Renal cortical epithelial cell (primary cell): Measurements from ENCODE around the gene SOBP. TPM values are rescaled to one million over a fixed set of nuclear protein-coding genes. Genes with fewer than 3 reads are reported as not detected.
A peak's percentile ranks its signal among the peaks of the same experiment; 100 is the strongest.

Experiments used
- DNase-seq: peaks from one replicate; pipeline ENCODE4 v3.0.0-alpha.2; 2011; ENCODE audit warnings: low read depth
- total RNA-seq: library from RNA; depleted of rRNA; stranded (reverse); fragments of >200 nt; gene quantifications from 2 replicates; pipeline ENCODE4 v1.2.3, GENCODE V29; 2014

The SOBP gene
- total RNA-seq, 1 donor from 2014 or later = 0.70 TPM

DNA sequence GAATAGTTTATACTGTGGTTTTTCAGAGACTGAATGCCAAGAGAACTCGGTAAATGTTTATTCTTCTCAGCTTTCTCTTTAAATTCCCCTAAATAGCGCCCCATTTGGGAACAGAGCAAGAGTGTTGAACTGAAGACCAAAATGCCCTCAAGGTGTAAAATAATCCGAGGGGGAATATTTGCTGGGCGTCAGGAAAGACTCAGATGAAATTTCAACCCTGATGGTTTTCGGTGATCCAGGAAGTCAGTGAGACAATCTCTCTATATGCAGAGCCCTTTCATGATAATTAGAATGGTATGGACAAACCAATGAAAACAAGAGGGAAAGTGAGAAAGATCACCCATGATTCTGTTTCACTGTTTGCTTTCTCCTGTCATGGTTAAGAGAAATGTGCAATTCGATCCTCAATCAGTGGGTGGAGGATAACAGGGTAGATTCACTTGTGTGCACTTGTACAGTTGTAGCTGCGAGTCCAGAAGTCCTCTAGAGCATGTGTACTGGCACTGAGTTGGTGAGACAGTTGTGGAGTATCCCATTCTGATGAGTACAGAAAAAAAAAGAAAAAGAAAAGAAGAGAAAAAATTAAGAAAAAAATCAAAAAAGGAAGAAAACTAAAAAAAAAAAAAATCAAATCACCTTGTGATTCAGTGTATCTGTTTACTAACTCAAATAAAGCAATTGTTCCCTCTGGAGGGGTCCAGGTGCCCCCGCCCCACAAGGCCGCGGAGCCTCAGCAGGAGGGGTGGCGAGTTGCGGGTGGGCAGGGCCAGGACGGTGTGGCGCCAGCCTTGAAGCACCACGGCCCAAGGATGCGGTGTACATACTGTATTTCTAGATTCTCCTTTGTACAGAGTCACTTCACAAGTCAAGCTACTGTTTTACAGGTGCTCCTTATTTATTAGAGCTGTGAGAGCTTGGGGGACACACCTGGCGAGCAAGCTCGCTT lies 169.3 kb downstream of the SOBP start:
- no peak for DNase-seq

DNA sequence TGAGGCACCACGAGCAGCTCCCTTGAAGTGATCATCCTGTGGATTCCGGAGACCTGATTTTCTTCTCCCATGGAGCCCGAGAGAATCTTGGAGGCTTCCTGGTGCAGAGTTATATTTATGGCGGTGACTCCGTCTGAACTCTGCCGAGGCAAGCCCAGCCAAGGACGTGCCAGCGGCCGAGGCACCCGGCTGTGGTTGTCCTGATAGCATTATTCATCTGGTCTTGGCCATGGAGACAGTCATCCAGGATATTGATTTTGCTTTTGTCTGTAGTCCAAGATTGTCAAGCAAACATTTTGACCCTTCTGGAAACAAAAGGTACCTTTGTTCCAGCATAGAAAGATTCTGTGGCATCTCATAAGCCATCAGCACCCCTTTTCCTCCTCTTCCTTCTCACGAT lies 170.9 kb downstream of the SOBP start:
- no peak for DNase-seq

DNA sequence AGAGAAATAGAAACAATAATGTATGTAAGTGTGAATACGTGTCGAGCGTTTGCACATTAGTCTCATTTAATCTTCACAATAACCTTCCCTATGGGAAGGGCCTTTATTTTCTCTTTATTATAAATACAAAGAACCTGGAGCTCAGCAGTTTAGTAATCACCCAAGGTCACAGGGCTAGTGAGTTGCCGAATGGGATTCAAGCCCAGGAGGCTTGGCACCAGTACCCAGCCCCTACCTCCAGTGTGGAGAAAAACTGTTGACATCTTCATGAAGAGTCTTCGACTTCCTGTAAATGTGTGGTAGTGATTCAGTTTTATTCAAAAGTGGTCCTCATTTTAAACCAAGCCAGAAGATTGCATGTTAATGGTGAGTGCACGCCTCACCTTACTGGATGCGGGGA lies 171.4 kb downstream of the SOBP start:
- DNase-seq = no peak

DNA sequence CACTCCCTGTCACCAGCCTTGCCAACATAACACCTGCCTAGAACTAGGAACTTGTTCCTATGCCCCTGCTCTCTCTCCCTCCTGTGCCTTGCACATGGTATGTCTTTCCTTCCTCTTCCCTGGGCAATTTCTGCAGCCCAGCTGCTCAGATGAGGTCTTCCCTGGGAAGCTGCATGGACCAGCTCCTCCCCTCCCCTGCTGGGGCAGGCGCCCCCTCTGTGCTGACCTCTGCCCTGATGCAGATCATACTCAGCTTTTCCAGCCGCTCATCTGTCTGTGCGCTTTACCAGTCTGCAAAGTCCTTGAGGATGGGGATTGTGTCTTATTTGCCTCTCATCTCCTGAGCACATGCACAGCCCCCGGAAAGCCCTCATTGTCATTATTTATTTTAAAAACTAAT lies 172.4 kb downstream of the SOBP start:
- no peak for DNase-seq

DNA sequence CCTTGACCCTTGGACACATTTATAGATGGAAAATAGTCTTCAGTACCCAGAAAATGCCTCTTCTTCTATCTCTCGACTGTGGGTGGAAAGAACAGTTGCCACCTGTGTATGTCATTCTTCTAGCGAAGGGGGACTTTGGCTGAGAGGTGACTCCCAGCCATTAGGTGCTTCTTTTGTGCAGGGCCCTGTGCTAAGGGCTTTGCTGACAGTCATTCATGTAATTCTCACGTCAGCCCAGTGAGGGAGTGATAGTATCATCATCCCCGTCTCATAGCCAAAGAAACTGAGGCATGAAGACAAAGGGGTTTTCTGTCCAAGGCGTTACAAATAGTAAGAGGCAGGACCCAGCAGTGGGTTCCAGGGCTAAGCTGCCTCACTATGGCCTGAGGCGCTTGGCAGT lies 173.4 kb downstream of the SOBP start:
- no peak for DNase-seq

DNA sequence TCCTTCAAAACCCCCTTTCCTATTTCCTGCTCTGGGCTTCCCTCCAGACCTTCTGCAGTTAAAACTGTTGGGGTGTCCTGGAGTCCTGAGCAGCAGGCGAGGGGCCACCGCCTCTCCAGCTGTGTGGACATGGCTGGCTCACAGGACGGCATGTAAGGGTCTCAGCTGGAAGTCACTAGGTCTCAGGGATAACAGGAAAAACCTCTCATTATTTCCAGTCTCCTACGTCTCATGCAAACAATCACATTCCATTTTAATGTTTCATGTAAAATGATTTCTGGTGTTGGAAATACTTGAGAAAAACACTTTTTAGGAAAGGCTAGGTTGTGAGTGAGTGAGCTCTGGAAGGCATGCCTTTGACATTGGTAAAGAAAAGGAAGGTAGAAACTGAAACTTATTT lies 175.5 kb downstream of the SOBP start:
- DNase-seq = no peak

DNA sequence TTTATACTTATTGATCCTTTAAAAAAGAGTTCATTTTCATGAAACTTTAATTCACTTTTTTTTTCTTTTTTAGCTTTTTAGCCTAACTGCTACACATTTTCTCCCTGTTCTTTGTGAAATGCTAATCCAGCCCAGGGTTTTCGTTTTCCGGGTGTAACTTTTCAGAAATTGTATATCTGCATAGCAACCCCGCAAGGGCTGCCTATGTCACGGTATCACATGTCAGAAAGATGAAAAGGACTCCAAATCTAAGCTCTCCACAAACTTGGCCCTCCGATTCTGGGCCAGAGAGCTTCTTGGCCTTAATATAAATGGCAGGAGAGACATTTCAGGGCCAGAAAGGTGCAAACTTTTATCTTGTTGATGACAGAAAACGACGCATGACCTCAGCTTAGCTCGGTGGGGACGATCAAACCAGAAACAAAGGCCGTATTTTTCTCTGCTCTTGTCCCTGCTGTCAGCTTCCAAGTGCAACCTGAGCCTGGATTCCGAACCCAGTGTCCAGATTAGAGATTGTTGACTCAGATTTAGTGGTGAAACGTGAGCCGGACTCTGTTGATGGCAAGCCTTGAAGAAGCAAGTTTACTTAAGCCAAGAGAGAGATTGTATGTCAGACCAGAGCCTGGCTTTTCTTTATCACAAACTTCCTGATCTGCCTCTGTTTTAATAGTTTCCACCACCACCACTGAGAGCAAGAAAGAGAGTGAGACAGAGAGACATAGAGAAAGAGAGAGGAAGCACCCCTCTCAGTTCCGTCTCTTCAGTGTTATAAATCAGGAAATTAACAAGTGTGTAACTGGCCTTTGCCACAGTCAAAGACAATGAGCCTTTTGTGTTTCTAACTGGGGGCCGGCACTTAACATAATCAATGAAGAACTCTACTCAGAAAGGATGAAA lies 176.4 kb downstream of the SOBP start:
- DNase-seq = no peak

DNA sequence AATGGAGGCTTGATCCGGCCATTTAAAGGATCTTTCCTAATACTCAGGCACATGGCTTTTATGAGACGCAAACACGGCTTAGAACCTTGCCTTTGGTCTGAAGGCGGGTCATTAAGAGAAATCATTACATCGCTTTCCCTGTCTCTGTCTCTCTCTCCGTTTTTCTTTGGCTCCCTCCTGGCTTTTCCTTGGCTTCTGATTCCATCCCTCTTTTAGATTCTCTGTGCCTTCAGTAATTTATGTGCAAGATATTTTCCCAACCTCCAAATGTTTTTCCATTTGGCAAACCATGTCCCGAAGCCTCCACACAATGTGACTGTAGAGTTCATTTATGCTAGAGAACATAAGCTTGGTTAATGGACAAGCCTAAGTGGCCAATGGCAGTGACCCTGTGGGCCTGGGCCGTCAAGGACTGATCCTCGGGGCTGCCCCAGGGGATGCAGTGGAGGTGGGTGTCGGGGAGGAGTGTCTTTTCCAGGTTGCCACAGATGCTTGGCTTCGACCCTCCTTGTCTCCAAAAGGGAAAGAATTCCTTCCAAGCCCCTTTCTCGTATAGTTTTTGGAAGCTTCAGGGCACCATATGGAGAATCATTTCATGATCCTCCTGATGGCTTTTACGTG lies 177.2 kb downstream of the SOBP start:
- DNase-seq = no peak

DNA sequence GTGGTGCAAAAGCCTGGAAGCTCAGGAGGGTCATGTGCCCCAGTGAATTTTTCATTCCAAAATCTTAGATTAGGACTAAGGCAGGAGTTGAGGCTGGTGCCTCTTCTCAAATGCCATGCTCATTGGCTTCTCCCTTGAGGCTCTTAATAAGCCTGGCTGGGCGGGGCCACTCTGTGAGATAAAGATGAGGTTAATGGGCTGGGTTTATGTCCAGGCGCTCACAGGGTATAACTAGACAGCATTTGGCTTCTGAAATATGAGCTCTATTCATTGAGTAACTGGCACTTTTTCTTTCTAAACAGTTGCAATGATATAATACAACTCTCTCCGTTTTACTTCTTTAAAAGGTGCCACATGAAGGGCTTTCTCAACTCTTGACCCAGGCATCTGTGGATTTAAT lies 177.9 kb downstream of the SOBP start:
- no peak for DNase-seq

DNA sequence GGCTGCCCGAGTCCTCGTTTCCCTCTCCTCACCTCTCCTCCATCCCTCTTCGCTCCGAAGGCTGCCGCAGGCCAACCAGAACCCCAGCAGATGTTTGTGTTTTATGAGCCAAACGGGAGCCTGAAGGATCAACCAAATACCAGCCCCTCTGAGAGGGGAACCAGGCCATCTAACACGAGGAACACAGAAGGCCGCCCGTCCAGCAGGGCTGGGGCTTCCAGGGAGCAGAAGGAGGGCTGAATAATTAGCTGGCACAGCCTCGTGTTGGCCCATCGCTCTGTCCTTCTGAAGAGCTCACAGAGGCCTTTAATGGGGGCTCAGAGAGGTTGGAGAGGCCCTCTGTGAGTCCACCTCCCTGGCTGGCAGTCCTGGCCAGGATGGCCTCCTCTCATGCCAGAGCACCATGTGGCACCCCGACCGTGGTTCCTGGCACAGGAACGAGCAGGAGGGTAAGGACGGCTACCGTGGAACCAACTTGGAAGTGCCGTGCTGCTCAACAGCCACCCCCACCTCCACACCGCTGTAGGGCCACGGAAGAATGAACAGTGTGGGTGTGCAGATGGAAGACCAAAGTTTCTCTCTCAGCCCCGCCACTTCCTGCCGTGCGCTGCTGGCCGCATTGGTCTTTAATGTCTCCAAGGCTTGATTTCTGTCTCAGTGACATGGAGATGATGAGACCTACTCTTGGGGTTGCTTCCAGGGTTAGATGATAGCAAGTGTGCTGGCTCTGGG lies 179.0 kb downstream of the SOBP start:
- DNase-seq = no peak

DNA sequence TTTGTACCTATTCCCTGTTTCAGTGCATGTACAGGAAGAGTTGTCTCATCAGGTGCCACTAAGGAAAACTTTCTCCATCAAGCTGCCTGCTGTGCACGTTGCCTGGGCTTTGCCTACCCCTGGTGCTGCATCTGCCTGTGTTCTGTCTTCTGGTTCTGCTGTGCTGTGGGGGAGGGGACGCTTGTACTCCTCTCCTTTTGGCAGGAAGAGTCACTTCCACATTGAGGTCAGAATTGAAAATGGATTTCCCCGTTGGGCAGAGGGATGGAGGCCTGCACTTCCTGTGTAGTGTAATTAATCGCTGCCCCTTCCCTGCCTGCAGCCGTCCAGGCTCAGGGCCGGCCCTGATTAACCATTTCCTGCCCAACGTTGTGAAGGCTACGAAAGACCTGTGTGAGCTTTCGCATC lies 180.9 kb downstream of the SOBP start:
- peak; percentile 13 for DNase-seq

DNA sequence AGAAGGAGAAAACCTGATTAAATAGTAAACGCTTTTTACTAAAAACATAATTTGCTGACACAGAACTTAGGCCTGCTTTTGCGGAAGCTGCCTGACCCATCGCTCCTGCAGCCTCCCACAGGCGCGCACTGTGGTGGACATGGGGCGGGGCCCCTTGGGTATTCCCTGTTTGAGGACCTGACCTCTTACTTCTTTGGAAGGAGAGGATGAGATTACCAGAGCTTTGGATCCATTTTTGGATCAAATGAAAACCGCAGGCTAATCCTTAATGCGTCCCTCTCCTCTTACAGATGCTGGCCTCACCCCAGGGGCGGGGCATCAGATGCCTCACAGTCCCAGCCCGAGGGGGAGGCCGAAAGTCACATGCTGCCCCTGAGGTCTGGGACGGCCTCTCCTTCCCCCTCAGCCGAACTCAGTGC lies 183.2 kb downstream of the SOBP start:
- DNase-seq = no peak

DNA sequence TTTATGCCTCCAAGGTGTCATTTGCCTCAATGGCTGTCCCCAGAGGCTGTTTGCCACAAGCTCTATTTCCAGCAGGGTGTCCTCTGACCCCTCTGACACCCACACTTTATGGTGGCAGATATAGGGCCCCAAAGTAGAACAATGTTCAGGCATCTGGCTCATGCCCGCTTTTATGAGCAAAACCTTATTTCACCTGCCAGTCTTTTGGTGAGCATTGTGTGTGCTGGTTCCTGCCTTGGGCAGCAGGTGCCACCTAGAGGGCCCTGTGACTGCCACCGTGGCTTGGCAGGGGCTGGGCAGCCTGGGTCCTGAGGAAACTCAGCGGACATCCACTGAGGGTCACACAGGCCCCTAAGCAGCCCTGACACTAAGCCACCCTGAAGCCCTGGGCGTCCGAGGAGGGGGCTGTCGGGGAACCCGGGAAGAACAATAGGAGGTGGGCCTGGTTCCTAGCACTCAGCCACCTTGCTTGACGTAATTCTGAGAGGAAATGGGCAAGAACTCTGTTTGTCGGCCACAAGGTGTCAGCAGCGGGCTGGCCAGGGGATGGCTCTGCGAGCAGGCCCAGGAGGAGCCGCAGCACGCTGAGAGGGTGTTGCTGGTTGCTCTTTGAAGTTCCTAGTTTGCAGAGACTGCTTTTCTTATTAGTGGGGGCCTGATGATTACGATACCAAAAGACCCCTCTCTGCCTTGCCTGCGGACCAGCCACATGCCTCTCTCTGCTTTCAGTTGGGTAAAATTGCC lies 185.2 kb downstream of the SOBP start:
- DNase-seq = peak; percentile 65

DNA sequence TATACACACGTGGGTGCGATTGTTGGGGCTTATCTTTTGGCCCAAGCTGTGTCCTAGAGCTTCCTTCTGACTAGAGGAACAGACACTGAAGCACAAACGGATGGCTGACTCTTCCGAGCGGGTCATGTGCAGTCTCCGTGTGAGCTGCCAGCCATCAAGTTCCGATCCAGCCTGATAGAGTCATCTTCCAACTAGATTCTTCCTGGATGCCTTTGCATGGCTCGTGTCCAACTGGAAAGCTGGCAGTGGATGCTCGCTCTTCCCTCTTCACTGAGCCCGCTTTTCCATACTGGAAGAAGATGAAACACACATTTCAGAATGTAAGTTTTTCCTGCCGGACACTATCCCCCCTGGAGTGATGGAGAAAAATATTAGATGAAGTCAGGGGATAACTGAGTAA lies 186.1 kb downstream of the SOBP start:
- no peak for DNase-seq

DNA sequence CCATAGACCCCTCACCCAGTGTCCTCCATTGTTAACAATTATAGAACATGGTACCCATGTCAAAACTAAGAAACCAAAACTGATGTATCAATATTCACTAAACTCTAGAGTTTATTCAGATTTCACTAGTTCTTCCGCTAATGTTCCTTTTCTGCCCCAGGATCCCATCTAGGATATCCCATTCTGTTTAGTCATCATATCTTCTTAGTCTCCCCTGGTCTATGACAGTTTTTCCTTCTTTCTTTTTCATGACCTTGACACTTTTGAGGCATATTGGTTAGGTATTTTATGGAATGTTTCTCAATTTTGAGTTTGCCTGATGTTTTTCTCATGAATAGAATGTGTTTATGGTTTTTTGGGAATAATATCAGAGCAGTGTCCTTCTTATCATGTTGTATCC lies 187.5 kb downstream of the SOBP start:
- DNase-seq = no peak

DNA sequence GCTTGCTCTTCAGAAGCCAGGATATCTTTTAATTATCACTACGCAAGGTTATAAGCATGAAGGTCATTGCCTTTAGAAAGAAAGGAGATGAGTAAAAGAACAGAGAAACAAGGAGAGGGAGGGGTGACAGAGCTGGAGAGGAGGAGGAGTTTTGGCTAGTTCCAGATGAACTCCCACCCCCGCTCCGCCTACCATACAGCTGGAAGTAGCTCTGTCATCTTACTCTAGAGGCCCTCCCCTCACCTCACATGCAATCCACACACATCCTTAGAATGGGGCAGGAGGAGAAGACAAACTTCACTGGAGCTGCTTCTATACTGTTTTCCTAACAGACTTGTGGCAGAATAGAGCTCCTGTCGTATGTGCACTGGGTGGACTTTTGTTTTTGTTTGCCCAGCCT lies 189.5 kb downstream of the SOBP start:
- DNase-seq = peak; percentile 20

DNA sequence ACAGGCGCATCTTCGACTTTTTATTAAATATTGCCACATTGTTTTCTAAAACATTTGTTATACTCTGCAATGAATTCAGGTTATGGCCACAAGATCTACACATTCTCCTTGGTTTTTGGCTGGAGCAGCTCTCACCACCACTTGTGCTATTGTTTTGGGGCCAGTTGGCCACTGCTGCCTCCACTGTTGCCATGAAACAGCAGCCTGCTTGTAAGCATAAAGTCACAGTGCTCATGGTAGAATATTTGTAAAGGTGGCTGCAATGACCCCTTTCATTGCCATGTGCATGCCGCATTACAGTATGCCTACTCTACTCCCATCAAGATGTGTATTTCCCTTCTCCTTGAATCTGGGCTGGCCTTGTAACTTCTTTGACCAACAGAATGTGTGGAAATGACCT lies 192.8 kb downstream of the SOBP start:
- DNase-seq = no peak

DNA sequence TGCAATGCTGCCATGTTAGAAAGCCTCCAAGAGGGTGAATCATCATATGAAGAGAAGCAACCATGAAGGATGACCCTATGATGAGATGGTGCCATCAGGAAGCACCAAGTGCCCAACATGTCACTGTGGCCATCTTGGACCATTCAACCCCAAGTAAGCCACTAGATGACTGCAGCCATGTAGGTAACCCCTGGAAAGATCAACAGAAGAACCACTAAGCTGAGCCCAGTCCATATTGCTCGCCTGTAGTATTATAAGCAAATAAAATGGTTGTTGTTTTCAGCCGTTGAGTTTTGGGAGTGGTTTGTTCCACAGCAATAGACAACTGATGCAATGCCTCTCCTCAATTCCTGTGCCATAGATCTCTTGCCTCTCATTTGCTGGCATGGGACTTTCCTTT lies 193.3 kb downstream of the SOBP start:
- no peak for DNase-seq

DNA sequence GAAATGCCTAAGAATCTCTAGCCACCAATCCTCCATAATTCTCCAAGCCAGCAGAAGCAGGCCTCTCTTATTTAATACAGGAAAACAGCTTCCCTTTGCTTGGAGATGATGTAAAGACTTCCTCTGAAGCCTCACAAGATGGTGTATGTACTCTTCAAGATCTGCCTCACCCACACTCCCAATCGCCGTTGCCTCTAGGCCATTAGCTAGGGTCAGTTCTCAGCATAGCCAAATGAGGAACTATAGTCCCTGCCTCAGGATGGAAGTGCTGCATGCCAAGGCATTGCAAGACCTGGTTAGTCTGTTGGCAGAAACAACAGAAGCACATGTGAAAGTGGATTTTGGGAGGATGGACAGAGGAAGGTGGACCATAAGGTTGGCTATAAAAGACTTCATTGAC lies 195.1 kb downstream of the SOBP start:
- no peak for DNase-seq

DNA sequence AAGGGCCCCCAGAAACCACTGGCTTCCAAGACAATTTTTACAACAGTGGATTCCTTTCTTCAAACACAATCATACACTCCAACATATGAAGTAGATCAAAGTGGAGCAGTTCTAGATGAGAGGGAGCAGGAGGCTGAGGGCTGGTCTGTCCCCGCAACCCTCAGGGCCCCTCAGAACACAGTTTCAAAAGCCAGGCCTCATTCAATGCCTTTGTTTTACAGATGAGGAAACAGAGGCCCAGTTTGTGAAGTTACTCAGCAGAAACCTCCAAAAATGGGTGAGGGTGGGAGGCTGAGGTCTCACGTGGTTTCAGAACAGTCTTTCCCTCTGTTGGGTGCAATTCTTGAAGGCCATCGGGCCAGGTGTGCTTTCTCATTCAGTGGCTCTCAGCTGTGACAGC lies 199.3 kb downstream of the SOBP start:
- DNase-seq = no peak
